LNCAP (cell line): Measurements from ENCODE around the gene IL17REL.

Experiments used
- TF ChIP-seq, protein P1 (sequence below): fragments of 450-650 bp; IDR thresholded peaks from 2 replicates; pipeline ENCODE4 v1.5.1; 2017; ENCODE audit warnings: mild to moderate bottlenecking

IL17REL gene

DNA sequence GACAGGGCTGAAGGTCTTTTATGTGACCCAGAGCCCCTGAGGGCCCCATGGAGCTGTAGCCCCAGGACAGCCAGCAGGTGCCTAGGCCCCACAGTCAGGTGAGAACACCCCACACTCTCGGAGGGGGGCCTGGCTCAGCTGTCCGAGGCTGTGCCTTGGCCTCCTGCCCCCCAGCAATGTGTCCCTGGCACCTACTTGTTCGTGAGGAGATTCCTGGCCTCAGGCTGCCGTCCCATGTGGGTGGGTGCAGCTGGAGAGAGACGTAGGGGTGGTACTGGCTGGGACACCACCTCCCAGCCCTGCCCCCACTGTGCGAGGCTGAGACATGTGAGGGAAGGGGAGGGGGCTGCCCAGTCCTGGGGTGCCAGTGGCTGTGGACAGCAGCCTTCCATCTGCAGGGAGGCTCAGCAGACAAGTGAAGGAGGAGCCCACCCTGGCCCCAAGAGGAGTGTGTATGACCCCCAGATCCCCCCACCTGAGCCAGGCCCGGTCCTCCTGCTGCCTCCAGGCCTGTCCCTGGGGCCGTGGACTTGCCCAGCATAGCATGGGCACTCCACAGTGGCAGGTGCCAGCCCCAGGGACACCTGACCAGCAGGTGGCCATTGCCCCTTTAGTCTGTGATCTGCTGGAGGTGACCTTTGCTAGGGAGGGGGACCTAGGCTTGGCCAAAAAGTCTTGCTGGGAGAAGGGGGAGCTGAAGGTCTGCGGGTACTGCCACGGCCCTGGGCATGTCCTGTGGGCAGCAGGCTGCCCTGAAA is 17.0 kb downstream of the IL17REL start:
- TF ChIP-seq, protein P1, sequence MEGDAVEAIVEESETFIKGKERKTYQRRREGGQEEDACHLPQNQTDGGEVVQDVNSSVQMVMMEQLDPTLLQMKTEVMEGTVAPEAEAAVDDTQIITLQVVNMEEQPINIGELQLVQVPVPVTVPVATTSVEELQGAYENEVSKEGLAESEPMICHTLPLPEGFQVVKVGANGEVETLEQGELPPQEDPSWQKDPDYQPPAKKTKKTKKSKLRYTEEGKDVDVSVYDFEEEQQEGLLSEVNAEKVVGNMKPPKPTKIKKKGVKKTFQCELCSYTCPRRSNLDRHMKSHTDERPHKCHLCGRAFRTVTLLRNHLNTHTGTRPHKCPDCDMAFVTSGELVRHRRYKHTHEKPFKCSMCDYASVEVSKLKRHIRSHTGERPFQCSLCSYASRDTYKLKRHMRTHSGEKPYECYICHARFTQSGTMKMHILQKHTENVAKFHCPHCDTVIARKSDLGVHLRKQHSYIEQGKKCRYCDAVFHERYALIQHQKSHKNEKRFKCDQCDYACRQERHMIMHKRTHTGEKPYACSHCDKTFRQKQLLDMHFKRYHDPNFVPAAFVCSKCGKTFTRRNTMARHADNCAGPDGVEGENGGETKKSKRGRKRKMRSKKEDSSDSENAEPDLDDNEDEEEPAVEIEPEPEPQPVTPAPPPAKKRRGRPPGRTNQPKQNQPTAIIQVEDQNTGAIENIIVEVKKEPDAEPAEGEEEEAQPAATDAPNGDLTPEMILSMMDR, result no peak

DNA sequence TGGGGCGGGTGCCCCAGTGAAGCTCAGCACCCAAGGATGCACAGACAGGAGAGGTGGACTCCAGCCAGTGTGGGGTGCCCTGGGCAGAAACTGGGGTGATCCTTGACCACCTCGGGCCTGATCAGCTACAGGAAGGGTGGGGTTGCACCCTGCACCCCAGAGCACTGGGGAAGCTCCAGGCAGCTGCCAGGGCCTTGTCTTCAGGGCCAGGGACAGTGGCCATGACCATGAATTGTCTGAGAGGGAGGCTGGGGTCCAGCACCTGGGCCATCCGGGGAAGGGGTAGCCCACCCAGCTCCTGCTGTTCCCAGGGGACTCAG is 17.6 kb downstream of the IL17REL start:
- TF ChIP-seq, protein P1, result no peak

DNA sequence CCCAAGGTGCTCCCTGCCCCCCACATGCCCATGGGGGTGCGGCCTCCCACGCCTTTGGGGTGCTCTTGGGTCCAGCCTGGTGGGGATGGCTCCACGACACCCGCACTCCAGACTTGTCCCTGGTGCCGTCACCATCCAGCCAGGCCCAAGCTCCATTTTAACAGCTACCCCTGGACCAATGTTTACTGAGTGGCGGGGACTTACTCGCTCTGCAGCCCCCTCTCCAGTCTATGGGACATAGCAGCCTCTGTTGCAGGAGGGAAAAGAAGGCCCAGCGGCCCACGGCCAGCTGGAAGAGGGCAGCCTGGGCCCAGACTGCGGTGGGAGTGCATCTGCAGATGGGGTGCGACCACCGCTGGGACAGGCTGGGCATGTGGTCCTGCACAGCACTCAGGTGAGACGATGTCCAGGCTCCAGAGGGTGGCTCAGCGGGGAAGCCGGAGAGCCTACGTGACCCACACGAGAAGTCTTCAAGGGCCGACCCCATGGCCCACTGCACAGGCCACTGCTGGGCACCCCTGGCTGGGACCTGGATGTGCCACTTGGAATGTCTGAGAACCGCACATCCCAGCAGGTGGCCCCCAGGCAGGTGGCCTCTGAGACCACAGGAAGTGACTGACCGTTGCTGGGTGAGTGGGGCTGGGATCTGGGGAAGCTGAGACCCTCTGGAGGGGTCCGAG is 18.1 kb downstream of the IL17REL start:
- TF ChIP-seq, protein P1, result no peak

DNA sequence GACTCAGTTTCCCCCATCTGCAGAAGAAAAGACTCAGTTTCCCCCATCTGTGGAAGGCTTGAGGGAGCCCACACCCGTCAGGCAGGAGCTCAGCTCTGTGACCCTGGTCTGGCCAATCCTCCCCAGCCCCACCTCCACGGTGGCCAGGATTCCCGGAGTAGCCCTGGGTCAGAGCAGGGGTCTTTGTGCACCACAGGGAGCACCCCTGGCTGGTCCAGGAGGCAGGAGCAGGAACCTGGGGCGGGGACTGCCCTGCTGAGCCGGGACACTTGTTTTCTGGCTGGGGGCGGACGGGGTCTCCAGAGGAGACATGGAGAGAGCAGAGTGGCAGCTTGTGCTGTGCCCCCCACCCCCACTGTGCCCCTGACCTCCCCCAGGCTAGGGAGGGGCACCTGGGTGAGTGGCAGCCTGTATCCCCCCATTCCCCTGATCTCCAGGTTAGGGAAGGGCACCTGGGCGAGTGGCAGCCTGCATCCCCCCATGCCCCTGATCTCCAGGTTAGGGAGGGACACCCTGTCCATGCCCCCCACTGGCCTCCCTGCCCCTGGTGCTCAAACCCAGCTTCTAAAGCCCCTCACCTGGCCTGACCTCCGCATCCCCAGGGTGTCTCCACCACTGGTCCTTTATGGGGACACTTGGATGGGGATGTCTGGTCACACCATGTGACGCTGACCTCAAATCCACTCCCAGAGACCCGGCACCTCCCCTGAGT is 18.8 kb downstream of the IL17REL start:
- TF ChIP-seq, protein P1, result no peak

DNA sequence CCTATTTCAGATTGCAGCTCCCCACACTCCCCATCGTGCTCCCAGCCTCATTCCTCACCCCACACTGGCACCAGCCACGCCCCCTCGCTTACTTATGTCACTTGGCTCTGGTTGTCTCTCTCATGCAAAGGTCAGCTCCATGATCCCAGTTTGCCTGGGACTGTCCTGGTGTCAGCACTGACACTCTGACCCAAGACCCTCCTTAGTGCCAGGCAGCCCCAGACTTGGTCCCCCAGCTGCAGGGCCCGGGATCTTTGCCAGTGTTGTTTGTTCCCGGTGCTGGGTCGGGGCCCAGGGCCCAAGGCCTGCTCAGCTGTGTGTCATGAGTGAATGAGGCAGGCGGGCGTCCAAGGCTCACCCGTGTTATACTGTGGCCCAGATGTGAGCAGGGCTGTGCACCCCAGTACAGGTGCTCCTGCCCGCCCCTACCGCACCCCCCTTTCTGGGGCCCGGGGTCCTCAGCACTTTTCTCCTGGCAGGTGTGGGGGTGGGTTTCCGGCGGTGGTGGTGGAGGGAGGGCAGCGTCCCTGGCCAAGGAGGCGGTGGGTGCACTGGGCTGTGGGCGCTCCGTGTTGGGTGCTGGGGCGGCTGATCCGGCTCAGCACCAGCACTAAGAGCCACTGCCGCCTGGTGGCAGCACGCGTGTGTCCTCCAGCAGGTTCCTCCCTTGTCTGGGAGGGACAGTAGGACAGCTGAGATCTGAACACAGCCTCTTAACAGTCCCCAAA is 19.5 kb downstream of the IL17REL start:
- TF ChIP-seq, protein P1, result peak; percentile 79

DNA sequence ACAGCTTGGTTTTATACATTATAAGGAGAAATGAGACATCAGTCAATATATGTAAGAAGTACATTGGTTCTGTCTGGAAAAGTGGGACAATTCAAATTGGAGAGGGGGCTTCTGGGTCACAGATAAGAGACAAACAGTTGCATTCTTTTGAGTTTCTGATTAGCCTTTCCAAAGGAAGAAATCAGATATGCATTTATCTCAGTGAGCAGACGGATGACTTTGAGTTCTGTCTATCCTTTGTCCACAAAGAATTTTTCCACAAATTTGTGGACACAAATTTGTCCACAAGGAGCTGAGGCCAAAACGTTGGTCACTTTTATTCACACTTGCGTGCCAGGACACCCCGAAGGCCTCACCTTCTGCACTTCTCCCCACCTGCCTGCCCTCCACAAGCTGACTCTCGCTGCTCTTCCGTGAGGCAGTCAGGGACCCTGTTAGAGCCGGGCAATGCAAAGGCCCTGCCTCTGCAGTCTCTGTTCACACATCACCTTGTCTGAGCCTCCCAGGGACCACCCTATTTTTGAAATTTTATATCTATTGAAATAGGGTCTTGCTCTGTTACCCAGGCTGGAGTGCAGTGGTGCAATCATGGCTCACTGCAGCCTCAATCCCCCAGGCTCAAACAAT is 20.5 kb downstream of the IL17REL start:
- TF ChIP-seq, protein P1, result no peak

DNA sequence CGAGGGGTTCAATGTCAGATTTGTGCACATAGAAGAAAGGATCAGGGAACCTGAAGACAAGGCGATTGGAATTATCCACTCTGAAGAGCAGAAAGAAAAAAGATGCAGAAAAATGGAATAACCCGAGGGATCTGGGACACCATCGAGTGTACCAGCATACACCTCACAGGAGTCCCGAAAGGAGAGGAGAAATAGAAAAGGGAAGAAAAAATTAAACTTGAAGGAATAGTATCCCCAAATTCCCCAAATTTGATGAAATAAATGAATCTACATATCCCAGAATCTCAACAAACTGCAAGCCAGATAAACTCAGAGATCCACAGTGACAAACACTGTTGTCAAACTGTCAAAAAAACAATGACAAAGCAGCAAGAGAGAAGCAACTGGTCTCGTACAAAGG is 21.4 kb downstream of the IL17REL start:
- TF ChIP-seq, protein P1, result no peak
